ENCODE results near the gene DUSP10.

DUSP10 gene

DNA sequence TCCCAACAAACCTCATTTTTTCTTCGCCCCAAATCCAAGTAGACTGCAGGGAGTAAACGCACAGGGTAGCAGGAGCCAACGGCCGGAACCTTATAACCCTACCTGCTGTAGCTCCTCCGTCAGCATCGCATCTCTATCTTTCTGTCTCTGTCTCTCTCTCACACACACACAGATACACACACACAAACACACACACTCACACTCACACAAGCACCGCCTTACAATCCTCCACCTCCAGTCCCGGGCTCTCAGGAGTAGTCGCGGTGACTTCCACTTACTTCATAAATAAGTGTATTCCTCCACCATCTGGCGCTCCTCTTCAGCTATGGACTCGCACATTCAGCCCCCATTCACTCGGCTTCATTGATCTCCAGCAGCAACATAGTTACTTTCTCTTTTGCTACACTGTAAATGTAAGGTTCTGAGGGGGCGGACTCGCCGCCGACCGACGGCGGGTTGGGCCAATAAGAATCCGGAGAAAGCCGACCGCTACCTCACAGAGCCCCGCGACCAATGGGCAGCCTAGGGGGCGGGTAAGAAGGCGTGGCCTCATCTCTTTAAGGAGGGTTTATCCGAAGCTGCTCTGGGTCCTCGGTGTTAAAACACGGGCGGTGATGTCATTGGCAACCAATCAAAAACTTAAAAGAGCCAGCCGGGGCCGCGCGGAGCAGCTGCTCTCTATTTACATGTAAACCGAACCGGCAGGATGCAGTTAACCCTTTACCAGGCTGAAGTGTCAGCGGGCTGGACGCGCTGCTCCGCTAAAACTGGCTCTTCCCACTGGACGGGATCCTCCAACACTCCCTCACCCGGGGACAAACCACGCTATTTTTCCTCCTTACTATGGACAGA, at the start of gene DUSP10:
Gene DUSP10, minus strand, starts transcription at position 387 of the 852 bp plus-strand sequence. CDS start 2,345 bp downstream, outside the sequence.
- peak; percentile 96 to 97 for DNase-seq (ENCODE audit: low read depth in 2 of 2)

DNA sequence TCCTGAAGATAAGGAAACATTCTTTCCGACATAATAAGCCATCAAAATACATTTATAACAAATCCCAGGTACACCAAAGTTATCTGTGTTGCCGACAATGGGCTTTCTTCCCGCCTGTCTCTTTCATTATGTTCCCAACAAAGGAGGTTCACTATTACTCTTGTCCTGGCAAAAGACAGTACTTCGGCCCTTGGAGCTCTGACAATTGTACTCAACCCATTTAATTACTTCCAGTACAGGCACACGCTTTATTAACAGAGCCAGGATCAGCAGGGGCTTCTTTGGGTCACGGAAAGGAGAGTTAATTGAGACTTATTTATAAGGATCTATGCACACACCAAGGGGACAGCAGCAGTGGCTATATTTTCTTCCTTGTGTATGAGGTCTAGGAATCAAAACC, 46.6 kb upstream of the DUSP10 start:
- DNase-seq (ENCODE audit: low read depth in 2 of 2): no peak

- DNase-seq (ENCODE audit: low read depth in 2 of 2): no peak
These were observed 44.8 kb upstream of the DUSP10 start for GRCh38 chr1:221786647-221787046.

DNA sequence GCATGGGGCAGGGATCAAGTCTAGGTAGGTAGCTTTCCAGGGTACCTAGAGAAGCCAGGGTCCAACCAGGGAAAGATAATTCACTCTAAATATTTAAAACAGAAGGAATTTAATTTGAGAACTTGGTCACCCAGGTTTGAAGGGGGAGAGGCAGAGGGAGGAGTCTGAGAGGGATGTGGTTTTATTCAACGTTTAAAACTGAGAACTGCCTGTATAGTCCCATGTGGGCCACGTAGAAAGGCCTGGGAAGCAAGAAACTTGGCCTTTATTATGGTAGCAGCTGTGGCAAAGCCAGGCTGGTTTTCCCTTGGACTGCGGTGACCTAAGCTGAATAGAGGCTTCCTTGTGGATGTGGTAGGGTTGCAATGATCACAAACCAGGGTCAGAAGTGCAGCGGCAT, 42.0 kb upstream of the DUSP10 start:
- DNase-seq (ENCODE audit: low read depth in 2 of 2): no peak

- no peak for DNase-seq (ENCODE audit: low read depth in 2 of 2)
These were observed 41.5 kb upstream of the DUSP10 start for GRCh38 chr1:221783437-221783836.

DNA sequence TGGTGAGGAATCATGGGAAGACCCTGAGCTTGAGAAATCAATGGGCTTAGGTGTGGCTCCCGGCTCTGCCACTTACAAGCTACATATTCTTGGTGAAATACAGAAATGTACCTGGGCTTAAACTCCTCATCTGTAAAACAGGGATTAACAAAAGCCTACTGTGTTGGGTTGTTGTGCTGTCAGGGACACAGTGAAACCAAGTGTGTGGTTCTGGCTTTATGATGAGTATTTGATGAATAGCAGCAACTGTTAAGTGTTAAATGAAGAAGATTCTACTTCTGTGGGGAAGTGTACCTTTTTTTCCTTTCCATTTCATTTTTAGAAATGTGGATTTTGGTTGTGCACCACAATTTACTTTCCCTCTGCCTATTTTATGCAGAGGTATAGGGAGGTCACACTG, 41.1 kb upstream of the DUSP10 start:
- no peak for DNase-seq (ENCODE audit: low read depth in 2 of 2)

- no peak for DNase-seq (ENCODE audit: low read depth in 2 of 2)
These were observed 40.6 kb upstream of the DUSP10 start for GRCh38 chr1:221782477-221782876.

GRCh38 chr1:221781102-221781755, 39.3 kb upstream of the DUSP10 start:
- no peak for DNase-seq (ENCODE audit: low read depth in 2 of 2)

- no peak for DNase-seq (ENCODE audit: low read depth in 2 of 2)
These were observed 38.3 kb upstream of the DUSP10 start for GRCh38 chr1:221780175-221780574.

GRCh38 chr1:221779771-221780170, 37.9 kb upstream of the DUSP10 start:
- DNase-seq (ENCODE audit: low read depth in 2 of 2): no peak

- DNase-seq (ENCODE audit: low read depth in 2 of 2): no peak
These were observed 36.8 kb upstream of the DUSP10 start for GRCh38 chr1:221778535-221779142.

- no peak for DNase-seq (ENCODE audit: low read depth in 2 of 2)
These were observed 36.2 kb upstream of the DUSP10 start for GRCh38 chr1:221778125-221778524.

DNA sequence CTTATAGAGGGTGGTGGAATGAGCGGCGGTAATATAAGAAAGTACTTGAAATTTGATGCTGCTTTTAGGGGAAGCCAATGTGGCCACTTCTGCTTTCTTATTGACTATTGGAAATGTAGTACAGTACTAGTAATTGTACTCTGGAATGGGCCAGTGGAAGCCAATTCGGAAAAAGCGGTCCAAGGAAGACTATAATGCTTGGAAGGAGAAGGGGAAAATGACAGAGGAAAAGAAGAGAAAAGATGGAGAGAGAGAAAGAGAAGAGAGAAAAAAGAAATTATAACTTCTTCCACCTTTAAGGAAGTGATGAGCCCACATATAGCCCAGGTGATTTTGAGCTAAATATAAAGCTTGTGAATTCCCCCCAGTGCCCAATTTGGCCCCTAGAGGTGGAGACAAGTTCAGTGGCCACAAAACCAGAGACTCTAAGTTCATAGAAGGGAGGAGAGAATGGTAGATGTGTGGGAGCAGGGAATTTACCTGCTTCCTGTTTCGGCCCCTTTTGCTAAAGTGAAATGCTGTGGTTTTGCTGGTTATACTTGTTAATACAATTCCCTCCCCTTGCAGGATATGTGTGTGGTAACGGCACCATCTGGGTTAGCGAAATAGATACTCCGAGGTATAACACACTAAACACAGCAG, 35.7 kb upstream of the DUSP10 start:
- DNase-seq (ENCODE audit: low read depth in 2 of 2): no peak

- DNase-seq (ENCODE audit: low read depth in 2 of 2): no peak
These were observed 34.8 kb upstream of the DUSP10 start for GRCh38 chr1:221776495-221777301.

DNA sequence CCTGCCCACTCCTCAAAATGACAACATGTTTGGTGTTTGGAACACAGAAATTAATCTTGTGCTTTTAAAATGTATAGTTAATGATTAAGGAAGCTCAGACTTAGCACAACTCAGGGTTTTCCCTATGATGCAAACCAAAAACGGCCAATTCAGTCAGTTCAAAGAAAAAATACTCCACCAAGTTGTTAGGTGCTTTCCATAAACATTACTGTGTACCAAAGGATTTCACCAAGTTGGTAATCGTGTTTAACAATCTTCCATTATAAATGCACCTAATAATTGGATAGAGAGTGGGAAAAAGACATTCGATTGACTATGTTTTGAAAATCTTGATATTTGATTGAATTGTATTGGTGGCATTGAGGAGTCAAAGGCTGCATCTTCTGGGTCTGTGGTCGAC, 33.3 kb upstream of the DUSP10 start:
- DNase-seq (ENCODE audit: low read depth in 2 of 2): no peak

DNA sequence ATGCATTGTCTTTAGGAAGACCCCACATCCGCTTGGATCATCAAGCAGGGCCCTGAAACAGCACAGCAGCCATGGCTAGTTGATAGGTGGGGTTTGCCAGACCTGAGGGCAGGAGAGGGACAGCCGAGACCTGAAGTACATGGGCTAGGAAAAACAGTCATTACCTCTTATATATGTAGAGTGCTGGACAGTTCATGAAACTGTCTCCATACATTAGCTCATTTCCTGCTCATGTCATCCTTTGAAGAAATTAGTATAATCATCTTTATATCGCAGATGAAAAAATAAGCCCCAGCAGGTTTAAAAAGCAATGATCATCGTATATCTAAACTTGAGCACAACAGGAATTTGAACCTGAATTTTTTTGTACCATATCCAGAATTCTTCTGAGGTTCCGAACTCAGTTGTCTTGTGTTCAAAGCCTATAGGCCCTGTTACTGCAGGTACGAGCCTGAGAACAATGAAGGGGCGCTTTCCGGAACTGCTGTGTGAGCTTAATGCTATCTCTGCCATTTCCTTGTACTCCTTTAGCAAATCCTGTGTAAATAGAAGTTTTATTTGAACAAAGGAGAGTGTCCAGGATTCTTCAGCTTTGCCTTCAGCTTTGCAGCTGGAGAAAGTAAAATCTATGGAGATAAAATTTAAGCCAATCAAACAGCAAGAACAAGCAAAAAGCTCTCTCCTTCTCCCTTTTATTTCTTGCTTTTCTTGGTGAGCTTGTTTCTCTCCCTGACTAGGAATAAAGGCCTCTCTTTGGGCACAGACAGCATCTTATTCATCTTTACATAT, 32.4 kb upstream of the DUSP10 start:
- DNase-seq (ENCODE audit: low read depth in 2 of 2): no peak

DNA sequence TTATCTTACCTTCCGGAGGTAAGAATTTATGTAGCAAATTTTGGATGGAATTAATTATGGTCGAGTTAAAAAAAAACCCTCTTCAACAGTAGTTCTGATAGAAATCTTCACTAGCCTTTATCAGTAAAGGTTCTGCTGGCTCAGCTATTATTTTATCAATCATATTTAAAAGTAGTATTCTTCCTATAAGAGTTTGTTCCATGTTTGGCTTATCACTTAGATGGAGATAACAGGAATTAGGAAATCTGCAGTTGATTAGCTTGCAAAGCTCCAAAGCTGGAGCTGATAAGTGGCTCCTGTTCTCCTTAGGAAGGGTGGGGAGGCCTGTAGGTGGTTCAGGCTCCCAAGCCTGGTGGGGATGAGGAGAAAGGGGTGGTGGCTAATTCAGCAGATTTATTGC, 31.5 kb upstream of the DUSP10 start:
- DNase-seq (ENCODE audit: low read depth in 2 of 2): no peak

- DNase-seq (ENCODE audit: low read depth in 2 of 2): no peak
These were observed 30.2 kb upstream of the DUSP10 start for GRCh38 chr1:221772117-221772516.

- no peak for DNase-seq (ENCODE audit: low read depth in 2 of 2)
These were observed 26.7 kb upstream of the DUSP10 start for GRCh38 chr1:221768444-221769066.

- DNase-seq (ENCODE audit: low read depth in 2 of 2): no peak
These were observed 24.3 kb upstream of the DUSP10 start for GRCh38 chr1:221766210-221766609.

Data from stimulated activated CD8-positive, alpha-beta memory T cell treated with anti-CD3 and anti-CD28 coated beads, Interleukin-2, amount 100 ng/mL, for 1 hour (primary cell).